WTC11 (cell line): ENCODE results near the gene MEX3C. TPM values are rescaled to one million over a fixed set of nuclear protein-coding genes. Genes with fewer than 3 reads are reported as not detected.

Source experiments
- ATAC-seq: fragments of 200-7000 bp; cut with Tn5 transposase; 2 replicates; pipeline ENCODE4 v1.10.0; 2021; ENCODE audit warnings: mild to moderate bottlenecking, moderate library complexity
- CTCF ChIA-PET: fragments of 300-600 bp; sonication (Branson Sonifier 250); formaldehyde crosslinking; loops from one replicate; lab custom pipeline; 2021; ENCODE audit warnings: antibody characterized with exemption; lab: Charles Lee
- POLR2A ChIA-PET: fragments of 350-600 bp; sonication (Branson Sonifier 250); formaldehyde crosslinking; loops from one replicate; lab custom pipeline; 2021; ENCODE audit warnings: antibody characterized with exemption; lab: Charles Lee
- DNase-seq: peaks from one replicate; pipeline ENCODE4 v3.0.0; 2021; ENCODE audit warnings: low spot score
- H3K27ac Mint-ChIP-seq: 2 replicates; pipeline ENCODE4 v1.8.0; 2021; ENCODE audit warnings: mixed read lengths
- H3K27me3 Mint-ChIP-seq: 2 replicates; pipeline ENCODE4 v1.8.0; 2021; ENCODE audit warnings: low read depth, mild to moderate bottlenecking, moderate library complexity, mixed read lengths
- H3K36me3 Mint-ChIP-seq: 2 replicates; pipeline ENCODE4 v1.8.0; 2021; ENCODE audit warnings: mixed read lengths
- H3K4me1 Mint-ChIP-seq: 2 replicates; pipeline ENCODE4 v1.8.0; 2022; ENCODE audit warnings: mixed read lengths
- H3K4me3 Mint-ChIP-seq: 2 replicates; pipeline ENCODE4 v1.8.0; 2021; ENCODE audit warnings: mild to moderate bottlenecking, moderate library complexity, mixed read lengths
- H3K9me3 Mint-ChIP-seq: 2 replicates; pipeline ENCODE4 v1.8.0; 2021; ENCODE audit warnings: mixed read lengths
- ARID4B ChIP-seq: sonication (generic); formaldehyde crosslinking; IDR thresholded peaks from 2 replicates; pipeline ENCODE4 v1.8.0; 2023; ENCODE audit warnings: missing genetic modification reagents, mild to moderate bottlenecking, borderline replicate concordance
- ATF2 ChIP-seq: sonication (generic); formaldehyde crosslinking; IDR thresholded peaks from 2 replicates; pipeline ENCODE4 v1.8.1; 2022; ENCODE audit warnings: low read depth, missing genetic modification reagents, borderline replicate concordance
- ATF3 ChIP-seq: sonication (generic); formaldehyde crosslinking; conservative IDR thresholded peaks from 2 replicates; pipeline ENCODE4 v1.8.1; 2022; ENCODE audit warnings: mild to moderate bottlenecking, missing genetic modification reagents
- E2F1 ChIP-seq: sonication (generic); formaldehyde crosslinking; IDR thresholded peaks from 2 replicates; pipeline ENCODE4 v1.8.0; 2022; ENCODE audit warnings: mild to moderate bottlenecking, missing genetic modification reagents
- EMX1 ChIP-seq: fragments of 250-450 bp; sonication (Bioruptor Pico); IDR thresholded peaks from 2 replicates; pipeline ENCODE4 v1.8.0; 2021; ENCODE audit warnings: mild to moderate bottlenecking
- ESRRA ChIP-seq: sonication (generic); formaldehyde crosslinking; IDR thresholded peaks from 2 replicates; pipeline ENCODE4 v1.8.1; 2022; ENCODE audit warnings: mild to moderate bottlenecking, missing genetic modification reagents, borderline replicate concordance
- ETV6 ChIP-seq: sonication (generic); formaldehyde crosslinking; IDR thresholded peaks from 2 replicates; pipeline ENCODE4 v1.8.1; 2022; ENCODE audit warnings: mild to moderate bottlenecking, missing genetic modification reagents
- HMGXB4 ChIP-seq: sonication (generic); formaldehyde crosslinking; IDR thresholded peaks from 2 replicates; pipeline ENCODE4 v1.8.1; 2023; ENCODE audit warnings: mild to moderate bottlenecking, moderate library complexity, missing genetic modification reagents
- IRF2 ChIP-seq: sonication (generic); formaldehyde crosslinking; IDR thresholded peaks from 2 replicates; pipeline ENCODE4 v1.8.0; 2022; ENCODE audit warnings: low read depth, missing genetic modification reagents, borderline replicate concordance
- JUN ChIP-seq: sonication (generic); formaldehyde crosslinking; IDR thresholded peaks from 2 replicates; pipeline ENCODE4 v1.8.0; 2023; ENCODE audit warnings: mild to moderate bottlenecking, missing genetic modification reagents
- KAT7 ChIP-seq: sonication (generic); formaldehyde crosslinking; IDR thresholded peaks from 2 replicates; pipeline ENCODE4 v1.8.1; 2023; ENCODE audit warnings: missing genetic modification reagents, mild to moderate bottlenecking, borderline replicate concordance
- PREB ChIP-seq: sonication (generic); formaldehyde crosslinking; IDR thresholded peaks from 2 replicates; pipeline ENCODE4 v1.8.1; 2022; ENCODE audit warnings: mild to moderate bottlenecking, missing genetic modification reagents, moderate library complexity, borderline replicate concordance
- TEAD4 ChIP-seq: sonication (generic); formaldehyde crosslinking; IDR thresholded peaks from 2 replicates; pipeline ENCODE4 v1.8.0; 2022; ENCODE audit warnings: mild to moderate bottlenecking, missing genetic modification reagents
- USF2 ChIP-seq: sonication (generic); formaldehyde crosslinking; IDR thresholded peaks from 2 replicates; pipeline ENCODE4 v1.8.1; 2023; ENCODE audit warnings: mild to moderate bottlenecking, missing genetic modification reagents, moderate library complexity
- ZMAT4 ChIP-seq: fragments of 250-450 bp; sonication (Bioruptor Pico); IDR thresholded peaks from 2 replicates; pipeline ENCODE4 v1.9.0; 2021; ENCODE audit warnings: mild to moderate bottlenecking
- ZNF138 ChIP-seq: sonication (generic); formaldehyde crosslinking; conservative IDR thresholded peaks from 2 replicates; pipeline ENCODE4 v1.8.1; 2022; ENCODE audit warnings: mild to moderate bottlenecking, moderate library complexity, missing genetic modification reagents
- ZNF219 ChIP-seq: sonication (generic); formaldehyde crosslinking; IDR thresholded peaks from 2 replicates; pipeline ENCODE4 v1.8.0; 2023; ENCODE audit warnings: missing genetic modification reagents, mild to moderate bottlenecking, borderline replicate concordance
- ZNF232 ChIP-seq: sonication (generic); formaldehyde crosslinking; IDR thresholded peaks from 2 replicates; pipeline ENCODE4 v1.8.0; 2022; ENCODE audit warnings: mild to moderate bottlenecking, missing genetic modification reagents
- ZNF416 ChIP-seq: fragments of 250-450 bp; sonication (Bioruptor Pico); IDR thresholded peaks from 2 replicates; pipeline ENCODE4 v1.9.0; 2021; ENCODE audit warnings: mild to moderate bottlenecking, inconsistent platforms
- ZNF423 ChIP-seq: fragments of 250-450 bp; sonication (Bioruptor Pico); IDR thresholded peaks from 2 replicates; pipeline ENCODE4 v2.1.2; 2022; ENCODE audit warnings: mild to moderate bottlenecking, moderate library complexity
- ZNF425 ChIP-seq: fragments of 250-450 bp; sonication (Bioruptor Pico); conservative IDR thresholded peaks from 2 replicates; pipeline ENCODE4 v1.9.0; 2021; ENCODE audit warnings: mild to moderate bottlenecking
- total RNA-seq: library from RNA; stranded (reverse); gene quantifications from 3 replicates; pipeline ENCODE4 v1.2.3, GENCODE V29; 2021

MEX3C gene
- total RNA-seq, 1 experiment from 2014 or later, result 79.4 TPM

- TF ChIP-seq ZMAT4, result no peak
- no peak for TF ChIP-seq ESRRA
- no peak for TF ChIP-seq TEAD4 (CRISPR knock-in tag)
- TF ChIP-seq ATF2 (CRISPR knock-in tag), result no peak
- TF ChIP-seq PREB (CRISPR knock-in tag), result no peak
- TF ChIP-seq ETV6 (CRISPR knock-in tag), result no peak
- no peak for TF ChIP-seq ARID4B
- TF ChIP-seq, all 79 proteins: peak for 0
Measured at GRCh38 chr18:51163543-51163942, 33.9 kb downstream of the MEX3C start (continued).

- ChIA-PET CTCF (no interaction called here), POLR2A (no interaction called here)
- Mint-ChIP-seq H3K4me1 (peaks cover 28% of the 10 kb centered on the region), H3K36me3 (no peaks in the 10 kb centered on the region; the same call in 1 of the 2 replicates), H3K27me3 (no peaks in the 10 kb centered on the region), H3K9me3 (peaks cover 5% of the 10 kb centered on the region; the same call in 1 of the 2 replicates), H3K4me3 (no peak overlapping the region), H3K27ac (no peak overlapping the region)
- ATAC-seq, result no peak
- DNase-seq, result no peak
- TF ChIP-seq ZNF425 (CRISPR knock-in tag) (no peak), ZNF138 (CRISPR knock-in tag) (no peak), JUN (no peak), USF2 (no peak), E2F1 (CRISPR knock-in tag) (no peak), ZNF232 (CRISPR knock-in tag) (no peak), EMX1 (CRISPR knock-in tag) (no peak), HMGXB4 (CRISPR knock-in tag) (no peak), IRF2 (CRISPR knock-in tag) (no peak), ZNF423 (CRISPR knock-in tag) (no peak), ZNF219 (CRISPR knock-in tag) (no peak), ZNF416 (CRISPR knock-in tag) (no peak), ATF3 (CRISPR knock-in tag) (no peak), KAT7 (CRISPR knock-in tag) (no peak)
Measured at GRCh38 chr18:51162617-51163016, 34.9 kb downstream of the MEX3C start.
